HepG2 (cell line): ENCODE results near the gene RAC2. TPM values are rescaled to one million over a fixed set of nuclear protein-coding genes. Genes with fewer than 3 reads are reported as not detected.
A peak's percentile ranks its signal among the peaks of the same experiment; 100 is the strongest.

Experiments used
- BORCS8-MEF2B ChIP-seq: sonication (generic); formaldehyde crosslinking; IDR thresholded peaks from 2 replicates; pipeline ENCODE4 v1.8.0; 2022; ENCODE audit warnings: mild to moderate bottlenecking, missing genetic modification reagents
- PHF21A ChIP-seq: sonication (generic); formaldehyde crosslinking; IDR thresholded peaks from 2 replicates; pipeline ENCODE4 v1.5.0; 2020; ENCODE audit warnings: mild to moderate bottlenecking, missing genetic modification reagents
- POLR2AphosphoS2 ChIP-seq: IDR thresholded peaks from 2 replicates; pipeline ENCODE4 v1.6.1; 2011; ENCODE audit warnings: low read depth, low read length, improper control_type of control experiment
- SNAPC4 ChIP-seq: sonication (generic); formaldehyde crosslinking; IDR thresholded peaks from 2 replicates; pipeline ENCODE4 v1.4.0; 2020; ENCODE audit warnings: mild to moderate bottlenecking, missing genetic modification reagents
- SPEN ChIP-seq: sonication (generic); formaldehyde crosslinking; IDR thresholded peaks from 2 replicates; pipeline ENCODE4 v1.5.1; 2020; ENCODE audit warnings: low read depth, mild to moderate bottlenecking, missing genetic modification reagents
- UBTF ChIP-seq: sonication (generic); formaldehyde crosslinking; IDR thresholded peaks from 2 replicates; pipeline ENCODE4 v1.4.0; 2020; ENCODE audit warnings: mild to moderate bottlenecking, missing genetic modification reagents
- ZBED4 ChIP-seq: sonication (generic); formaldehyde crosslinking; IDR thresholded peaks from 2 replicates; pipeline ENCODE4 v1.4.0; 2020; ENCODE audit warnings: missing genetic modification reagents, borderline replicate concordance
- ZBTB43 ChIP-seq: sonication (generic); formaldehyde crosslinking; conservative IDR thresholded peaks from 2 replicates; pipeline ENCODE4 v1.4.0; 2020; ENCODE audit warnings: missing genetic modification reagents
- ZBTB44 ChIP-seq: sonication (generic); formaldehyde crosslinking; IDR thresholded peaks from 2 replicates; pipeline ENCODE4 v1.4.0; 2020; ENCODE audit warnings: missing genetic modification reagents
- ZNF431 ChIP-seq: sonication (generic); formaldehyde crosslinking; IDR thresholded peaks from 2 replicates; pipeline ENCODE4 v1.9.0; 2022; ENCODE audit warnings: missing genetic modification reagents, low read depth, mild to moderate bottlenecking, borderline replicate concordance
- ZNF446 ChIP-seq: sonication (generic); formaldehyde crosslinking; IDR thresholded peaks from 2 replicates; pipeline ENCODE4 v1.5.0; 2020; ENCODE audit warnings: mild to moderate bottlenecking, missing genetic modification reagents
- ZNF547 ChIP-seq: sonication (generic); formaldehyde crosslinking; IDR thresholded peaks from 2 replicates; pipeline ENCODE4 v1.5.1; 2020; ENCODE audit warnings: mild to moderate bottlenecking, missing genetic modification reagents
- ZNF709 ChIP-seq: sonication (generic); formaldehyde crosslinking; IDR thresholded peaks from 2 replicates; pipeline ENCODE4 v1.5.0; 2020; ENCODE audit warnings: mild to moderate bottlenecking, missing genetic modification reagents
- polyA plus RNA-seq, 8 experiments: library from polyadenylated mRNA; depleted of rRNA in 3 of 8; stranded (reverse) in 7 of 8; unstranded in 1 of 8; fragments of >200 nt; fragmentation: Illumina TruSeq in 4 of 8; extraction: Trizol in 4 of 8; gene quantifications; 2 replicates each; pipeline versions ENCODE4 v1.2.1 to v1.2.3, GENCODE V29; 2011 to 2016; ENCODE audit warnings: low read depth in 4 of 8, missing spikeins in 1 of 8, mixed read lengths in 1 of 8; ENCODE audit not compliant: insufficient read depth in 1 of 8
- total RNA-seq, 5 experiments: library from RNA; depleted of rRNA; stranded (reverse); fragments of >200 nt; fragmentation: Illumina TruSeq; extraction: Trizol; gene quantifications; 2 replicates each; pipeline ENCODE4 v1.2.3, GENCODE V29; 2016; ENCODE audit warnings: low read depth in 1 of 5

RAC2 gene
- total and polyA plus RNA-seq, 2 of the 13 experiments (the other 11 are each of a cell fraction or from before 2014, with no cell fraction given): 0.73 TPM; not detected in 1

- TF ChIP-seq SNAPC4 (CRISPR knock-in tag) (no peak), ZBED4 (CRISPR knock-in tag) (peak; percentile 41; the same call in 1 of the 2 replicates), PHF21A (CRISPR knock-in tag) (peak; percentile 18), ZNF431 (CRISPR knock-in tag) (peak; percentile 71; the same call in 1 of the 2 replicates), BORCS8-MEF2B (CRISPR knock-in tag) (peak; percentile 69; the same call in 1 of the 2 replicates), UBTF (peak; percentile 60), ZBTB43 (0 out of 2 replicates have a peak, but pooled peaks have one; percentile 55), ZNF547 (CRISPR knock-in tag) (0 out of 2 replicates have a peak, but pooled peaks have one; percentile 79), ZNF446 (CRISPR knock-in tag) (peak; percentile 18; the same call in 1 of the 2 replicates), POLR2AphosphoS2 (no peak), ZBTB44 (no peak), ZNF709 (CRISPR knock-in tag) (peak; percentile 77), SPEN (CRISPR knock-in tag) (peak; percentile 79)
Observed at GRCh38 chr22:37199103-37199759, 44.8 kb downstream of the RAC2 start (continued).
